KMS-11 (cell line): ENCODE data around the gene CPSF3.
"Not testable (repeated sequence)": the region's sequence is repeated elsewhere in the genome, so short reads cannot be mapped to it uniquely, and the experiment has no call there.

Source experiments
- H2AFZ ChIP-seq: fragments of 200-600 bp; sonication (generic); 2 replicates; pipeline ENCODE4 v1.6.1; 2016; ENCODE audit warnings: antibody characterized with exemption, mixed run types, low read depth
- H3K27ac ChIP-seq: fragments of 200-600 bp; sonication (generic); 2 replicates; pipeline ENCODE4 v1.6.1; 2016; ENCODE audit warnings: mild to moderate bottlenecking, mixed run types
- H3K27me3 ChIP-seq: fragments of 200-600 bp; sonication (generic); 2 replicates; pipeline ENCODE4 v1.6.1; 2017; ENCODE audit warnings: mild to moderate bottlenecking, low read depth, mixed run types, moderate library complexity; ENCODE audit not compliant: insufficient read depth
- H3K36me3 ChIP-seq: fragments of 200-600 bp; sonication (generic); 2 replicates; pipeline ENCODE4 v1.6.1; 2017; ENCODE audit warnings: mild to moderate bottlenecking, mixed run types; ENCODE audit not compliant: insufficient read depth
- H3K4me1 ChIP-seq: fragments of 200-600 bp; sonication (generic); 2 replicates; pipeline ENCODE4 v1.6.1; 2016; ENCODE audit warnings: mild to moderate bottlenecking, low read depth, mixed run types; ENCODE audit not compliant: poor library complexity, severe bottlenecking
- H3K4me2 ChIP-seq: fragments of 200-600 bp; sonication (generic); 2 replicates; pipeline ENCODE4 v1.7.0; 2016; ENCODE audit warnings: mild to moderate bottlenecking, mixed run types
- H3K4me3 ChIP-seq: fragments of 200-600 bp; sonication (generic); IDR thresholded peaks from 2 replicates; pipeline ENCODE4 v1.6.1; 2017; ENCODE audit warnings: low read depth, low read length, mixed read lengths; ENCODE audit not compliant: insufficient read depth
- H3K79me2 ChIP-seq: fragments of 200-600 bp; sonication (generic); 2 replicates; pipeline ENCODE4 v1.6.1; 2016; ENCODE audit warnings: low read depth, mixed run types; ENCODE audit not compliant: insufficient read depth
- H3K9ac ChIP-seq: fragments of 200-600 bp; sonication (generic); 2 replicates; pipeline ENCODE4 v1.6.1; 2016; ENCODE audit warnings: mild to moderate bottlenecking, mixed run types
- H4K20me1 ChIP-seq: fragments of 200-600 bp; sonication (generic); 2 replicates; pipeline ENCODE4 v1.6.1; 2016; ENCODE audit warnings: mild to moderate bottlenecking, mixed run types; ENCODE audit not compliant: insufficient read depth
- CTCF ChIP-seq: fragments of 200-600 bp; sonication (generic); conservative IDR thresholded peaks from 2 replicates; pipeline ENCODE4 v1.6.1; 2017; ENCODE audit warnings: low read depth, mild to moderate bottlenecking, antibody characterized with exemption, low read length, moderate library complexity, mixed read lengths

The CPSF3 gene

DNA sequence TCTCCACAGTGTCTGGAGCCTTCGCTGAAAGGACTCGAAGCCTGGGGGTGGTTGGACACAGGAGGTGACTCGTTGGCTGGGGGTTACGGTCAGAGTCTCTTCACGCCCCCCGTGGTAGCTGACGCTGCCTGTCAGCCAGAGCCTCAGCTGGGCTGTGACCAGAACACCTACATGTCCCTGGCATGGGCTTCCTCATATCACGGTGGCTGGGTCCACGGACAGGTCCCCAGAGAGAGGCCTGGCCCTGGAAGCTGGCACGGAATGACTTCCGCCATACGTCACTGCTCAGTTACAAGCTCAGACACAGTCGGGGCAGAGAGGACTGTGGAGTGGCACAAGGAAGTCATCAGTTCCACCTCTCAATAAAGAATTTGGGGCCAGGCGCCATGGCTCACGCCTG is 28.6 kb upstream of the CPSF3 start:
- Histone ChIP-seq H3K36me3 (no peaks in the 10 kb centered on the region), H4K20me1 (no peaks in the 10 kb centered on the region), H3K79me2 (no peaks in the 10 kb centered on the region), H3K9ac (no peak overlapping the region), H3K27ac (no peak overlapping the region), H3K4me2 (no peak overlapping the region), H3K27me3 (no peaks in the 10 kb centered on the region), H2AFZ (no peak overlapping the region), H3K4me3 (no peak overlapping the region), H3K4me1 (no peaks in the 10 kb centered on the region)
- TF ChIP-seq CTCF = no peak

GRCh38 chr2:9397201-9397600 is 26.3 kb upstream of the CPSF3 start:
- no peaks in the 10 kb centered on the region for H4K20me1 ChIP-seq
- TF ChIP-seq CTCF = no peak
- no peak overlapping the region for H3K4me2 ChIP-seq
- no peaks in the 10 kb centered on the region for H3K27me3 ChIP-seq
- no peak overlapping the region for H2AFZ ChIP-seq
- H3K36me3 ChIP-seq = no peaks in the 10 kb centered on the region
- no peak overlapping the region for H3K9ac ChIP-seq
- H3K4me3 ChIP-seq = no peak overlapping the region
- no peaks in the 10 kb centered on the region for H3K79me2 ChIP-seq
- no peaks in the 10 kb centered on the region for H3K4me1 ChIP-seq
- H3K27ac ChIP-seq = no peak overlapping the region

GRCh38 chr2:9398251-9398650 is 25.2 kb upstream of the CPSF3 start:
- H3K27me3 ChIP-seq, H2AFZ ChIP-seq, H3K27ac ChIP-seq, H3K4me3 ChIP-seq, H3K9ac ChIP-seq, H3K36me3 ChIP-seq, H3K4me2 ChIP-seq, H3K4me1 ChIP-seq, H4K20me1 ChIP-seq, H3K79me2 ChIP-seq: not testable (repeated sequence)

GRCh38 chr2:9398881-9399780 is 24.3 kb upstream of the CPSF3 start:
- H3K9ac ChIP-seq = no peak overlapping the region
- TF ChIP-seq CTCF = no peak
- no peak overlapping the region for H2AFZ ChIP-seq
- H3K4me1 ChIP-seq = no peaks in the 10 kb centered on the region
- H3K36me3 ChIP-seq = no peaks in the 10 kb centered on the region
- no peaks in the 10 kb centered on the region for H4K20me1 ChIP-seq
- H3K27me3 ChIP-seq = no peaks in the 10 kb centered on the region
- H3K79me2 ChIP-seq = no peaks in the 10 kb centered on the region
- H3K4me2 ChIP-seq = no peak overlapping the region
- H3K4me3 ChIP-seq = no peak overlapping the region
- H3K27ac ChIP-seq = no peak overlapping the region
